ENCODE measurements around the gene SLC14A1. TPM values are rescaled to one million over a fixed set of nuclear protein-coding genes. Genes with fewer than 3 reads are reported as not detected.

The SLC14A1 gene
- total RNA-seq, 1 donor from 2014 or later = not detected

GRCh38 chr18:45688833-45689232 lies 35.1 kb upstream of the SLC14A1 start:
- no peak overlapping the region for H3K9ac ChIP-seq (ENCODE audit: low read length)
- no peaks in the 10 kb centered on the region for H4K20me1 ChIP-seq (ENCODE audit: insufficient read depth, low read length)
- H3K27me3 ChIP-seq (ENCODE audit: insufficient read depth, low read length) = no peaks in the 10 kb centered on the region
- no peak overlapping the region for H3K27ac ChIP-seq (ENCODE audit: low read depth, low read length)
- no peak for TF ChIP-seq EZH2 (IDR thresholded peaks at IDR 0.05; ENCODE audit: insufficient read depth, low read length)
- TF ChIP-seq CTCF (IDR thresholded peaks at IDR 0.05; ENCODE audit: insufficient read depth, low read depth, low read length) = no peak
- no peaks in the 10 kb centered on the region for H3K36me3 Mint-ChIP-seq (ENCODE audit: low read depth, unreplicated experiment)
- no peak overlapping the region for H3K27ac Mint-ChIP-seq (ENCODE audit: unreplicated experiment)
- no peaks in the 10 kb centered on the region for H3K9me3 ChIP-seq (ENCODE audit: insufficient read depth, low read depth, low read length)
- FAIRE-seq = no peak
- no peaks in the 10 kb centered on the region for H3K79me2 ChIP-seq (ENCODE audit: insufficient read depth, low read length)
- no peaks in the 10 kb centered on the region for H3K4me1 ChIP-seq (ENCODE audit: insufficient read depth, low read length)
- no peak overlapping the region for H3K4me3 Mint-ChIP-seq (ENCODE audit: unreplicated experiment)
- H3K9me3 Mint-ChIP-seq (ENCODE audit: unreplicated experiment) = no peaks in the 10 kb centered on the region
- H2AFZ ChIP-seq (ENCODE audit: low read depth, low read length) = no peak overlapping the region
- peaks cover 12% of the 10 kb centered on the region for H3K4me1 Mint-ChIP-seq (ENCODE audit: low read depth, unreplicated experiment)
- no peaks in the 10 kb centered on the region for H3K36me3 ChIP-seq (ENCODE audit: insufficient read depth, low read length)
- DNase-seq (ENCODE audit: low read depth) = no peak
- no peak overlapping the region for H3K4me3 ChIP-seq (ENCODE audit: insufficient read depth, low read depth, low read length)
- peaks cover 18% of the 10 kb centered on the region for H3K27me3 Mint-ChIP-seq (ENCODE audit: low read depth, unreplicated experiment)
- no peak overlapping the region for H3K4me2 ChIP-seq (ENCODE audit: low read length)

GRCh38 chr18:45689396-45689795 lies 34.6 kb upstream of the SLC14A1 start:
- Histone ChIP-seq H3K36me3 (ENCODE audit: insufficient read depth, low read length) (no peaks in the 10 kb centered on the region), H4K20me1 (ENCODE audit: insufficient read depth, low read length) (no peaks in the 10 kb centered on the region), H3K27ac (ENCODE audit: low read depth, low read length) (no peak overlapping the region), H3K9me3 (ENCODE audit: insufficient read depth, low read depth, low read length) (no peaks in the 10 kb centered on the region), H3K4me3 (ENCODE audit: insufficient read depth, low read depth, low read length) (no peak overlapping the region), H3K79me2 (ENCODE audit: insufficient read depth, low read length) (no peaks in the 10 kb centered on the region), H3K4me1 (ENCODE audit: insufficient read depth, low read length) (no peaks in the 10 kb centered on the region), H3K4me2 (ENCODE audit: low read length) (no peak overlapping the region), H3K27me3 (ENCODE audit: insufficient read depth, low read length) (no peaks in the 10 kb centered on the region), H3K9ac (ENCODE audit: low read length) (no peak overlapping the region), H2AFZ (ENCODE audit: low read depth, low read length) (no peak overlapping the region)
- H3K4me3 Mint-ChIP-seq (ENCODE audit: unreplicated experiment) = no peak overlapping the region
- H3K27me3 Mint-ChIP-seq (ENCODE audit: low read depth, unreplicated experiment) = peaks cover 18% of the 10 kb centered on the region
- peaks cover 1% of the 10 kb centered on the region for H3K9me3 Mint-ChIP-seq (ENCODE audit: unreplicated experiment)
- H3K27ac Mint-ChIP-seq (ENCODE audit: unreplicated experiment) = no peak overlapping the region
- DNase-seq (ENCODE audit: low read depth) (no peak), FAIRE-seq (no peak)
- TF ChIP-seq CTCF (IDR thresholded peaks at IDR 0.05; ENCODE audit: insufficient read depth, low read depth, low read length) (no peak), EZH2 (IDR thresholded peaks at IDR 0.05; ENCODE audit: insufficient read depth, low read length) (no peak)
- no peaks in the 10 kb centered on the region for H3K36me3 Mint-ChIP-seq (ENCODE audit: low read depth, unreplicated experiment)
- peaks cover 10% of the 10 kb centered on the region for H3K4me1 Mint-ChIP-seq (ENCODE audit: low read depth, unreplicated experiment)

- Mint-ChIP-seq H3K27ac (ENCODE audit: unreplicated experiment) (no peak overlapping the region), H3K36me3 (ENCODE audit: low read depth, unreplicated experiment) (no peaks in the 10 kb centered on the region), H3K27me3 (ENCODE audit: low read depth, unreplicated experiment) (peaks cover 20% of the 10 kb centered on the region), H3K9me3 (ENCODE audit: unreplicated experiment) (peaks cover 7% of the 10 kb centered on the region), H3K4me1 (ENCODE audit: low read depth, unreplicated experiment) (peaks cover 10% of the 10 kb centered on the region), H3K4me3 (ENCODE audit: unreplicated experiment) (no peak overlapping the region)
- peak overlapping the region; percentile 57 for H2AFZ ChIP-seq (ENCODE audit: low read depth, low read length)
- H3K27ac ChIP-seq (ENCODE audit: low read depth, low read length) = no peak overlapping the region
- no peaks in the 10 kb centered on the region for H3K36me3 ChIP-seq (ENCODE audit: insufficient read depth, low read length)
- no peaks in the 10 kb centered on the region for H3K27me3 ChIP-seq (ENCODE audit: insufficient read depth, low read length)
- no peaks in the 10 kb centered on the region for H3K9me3 ChIP-seq (ENCODE audit: insufficient read depth, low read depth, low read length)
- H3K9ac ChIP-seq (ENCODE audit: low read length) = no peak overlapping the region
- peak overlapping the region; percentile 59 for H3K4me2 ChIP-seq (ENCODE audit: low read length)
- FAIRE-seq (peak; percentile 78), DNase-seq (ENCODE audit: low read depth) (peak; percentile 55)
- no peaks in the 10 kb centered on the region for H3K79me2 ChIP-seq (ENCODE audit: insufficient read depth, low read length)
- H4K20me1 ChIP-seq (ENCODE audit: insufficient read depth, low read length) = no peaks in the 10 kb centered on the region
- H3K4me1 ChIP-seq (ENCODE audit: insufficient read depth, low read length) = no peaks in the 10 kb centered on the region
- no peak overlapping the region for H3K4me3 ChIP-seq (ENCODE audit: insufficient read depth, low read depth, low read length)
- peak; percentile 85 for TF ChIP-seq CTCF (IDR thresholded peaks at IDR 0.05; ENCODE audit: insufficient read depth, low read depth, low read length)
- no peak for TF ChIP-seq EZH2 (IDR thresholded peaks at IDR 0.05; ENCODE audit: insufficient read depth, low read length)
These were observed 32.8 kb upstream of the SLC14A1 start for GRCh38 chr18:45690975-45691815.
